Gastroesophageal sphincter (tissue), 4 donors: ENCODE data around the gene LYPLAL1. TPM values are rescaled to one million over a fixed set of nuclear protein-coding genes. Genes with fewer than 3 reads are reported as not detected.

Experiments used
- ATAC-seq: fragments of 150-250 bp; one replicate; pipeline ENCODE4 v1.9.1; 2016; ENCODE audit warnings: mild to moderate bottlenecking, moderate library complexity
- H3K27ac ChIP-seq, 4 donors: fragments of 200-600 bp; sonication (generic) in 3 of 4; 1 replicate in 3 of 4; 2 replicates in 1 of 4; pipeline ENCODE4 v1.5.1; 2016 to 2019
- H3K27me3 ChIP-seq: fragments of 200-600 bp; sonication (generic); one replicate; pipeline ENCODE4 v1.5.1; 2019
- H3K36me3 ChIP-seq, 2 donors: fragments of 200-600 bp; sonication (generic); one replicate each; pipeline ENCODE4 v1.5.1; 2019; ENCODE audit warnings: control low read depth in 1 of 2
- H3K4me1 ChIP-seq, 3 donors: fragments of 200-600 bp; sonication (generic); 1 replicate in 2 of 3; 2 replicates in 1 of 3; pipeline ENCODE4 v1.5.1; 2016 to 2019; ENCODE audit warnings: control low read depth in 2 of 3
- H3K4me3 ChIP-seq, 2 donors: fragments of 200-600 bp; sonication (generic); one replicate each; pipeline ENCODE4 v1.5.1; 2019; ENCODE audit warnings: mild to moderate bottlenecking in 1 of 2, moderate library complexity in 1 of 2
- H3K9me3 ChIP-seq, 3 donors: fragments of 200-600 bp; sonication (generic); one replicate each; pipeline ENCODE4 v1.5.1; 2017 to 2019; ENCODE audit warnings: control low read depth in 2 of 3
- CTCF ChIP-seq, 4 experiments: fragments of 200-600 bp in 2 of 4; fragments of 450-650 bp in 2 of 4; sonication (generic) in 1 of 4; IDR thresholded peaks; one replicate each; pipeline ENCODE4 v1.5.1; 2017 to 2019; ENCODE audit warnings: antibody characterized with exemption in 4 of 4, mild to moderate bottlenecking in 2 of 4, moderate library complexity in 2 of 4
- EP300 ChIP-seq: sonication (generic); formaldehyde crosslinking; IDR thresholded peaks from one replicate; pipeline ENCODE4 v1.6.1; 2017; ENCODE audit warnings: antibody characterized with exemption, mild to moderate bottlenecking
- POLR2A ChIP-seq, 2 donors: fragments of 450-650 bp; IDR thresholded peaks; one replicate each; pipeline ENCODE4 v1.6.1; 2017; ENCODE audit warnings: antibody characterized with exemption in 2 of 2, mild to moderate bottlenecking in 2 of 2, moderate library complexity in 1 of 2
- POLR2AphosphoS5 ChIP-seq: sonication (generic); formaldehyde crosslinking; IDR thresholded peaks from one replicate; pipeline ENCODE4 v1.6.1; 2017; ENCODE audit warnings: antibody characterized with exemption
- WGBS, 2 donors: methylation state at CpG; one replicate each; pipeline ENCODE4 v1.1.5; 2018; ENCODE audit warnings: low coverage in 1 of 2; 5-methylcytosine and 5-hydroxymethylcytosine counted together
- total RNA-seq, 4 donors: library from RNA; depleted of rRNA; stranded (reverse); fragments of >200 nt; gene quantifications; one replicate each; pipeline ENCODE4 v1.1.0, GENCODE V29; 2016

The LYPLAL1 gene
- total RNA-seq, 4 donors from 2014 or later = 16.3 to 29.5 (median 18.5) TPM

- Histone ChIP-seq H3K27me3 (no peaks in the 10 kb centered on the region), H3K4me1 (peaks cover 0 to 3% (median 0%) of the 10 kb centered on the region in 3 donors), H3K9me3 (no peaks in the 10 kb centered on the region), H3K27ac (no peak overlapping the region), H3K36me3 (peaks cover 0 to 22% of the 10 kb centered on the region in 2 donors), H3K4me3 (no peak overlapping the region)
- ATAC-seq = no peak
- TF ChIP-seq EP300 (no peak), POLR2AphosphoS5 (no peak), CTCF (IDR thresholded peaks at IDR 0.05) (no peak), POLR2A (IDR thresholded peaks at IDR 0.05) (no peak)
Observed at GRCh38 chr1:219223496-219223895, 49.8 kb downstream of the LYPLAL1 start.

GRCh38 chr1:219226196-219226595 lies 52.5 kb downstream of the LYPLAL1 start:
- no peak for ATAC-seq
- H3K9me3 ChIP-seq = no peaks in the 10 kb centered on the region
- peaks cover 0 to 18% of the 10 kb centered on the region in 2 donors for H3K36me3 ChIP-seq
- no peak overlapping the region for H3K27ac ChIP-seq
- no peaks in the 10 kb centered on the region for H3K27me3 ChIP-seq
- no peak overlapping the region for H3K4me3 ChIP-seq
- peaks cover 0 to 3% (median 0%) of the 10 kb centered on the region in 3 donors for H3K4me1 ChIP-seq
- WGBS, 2 donors = 52 to 76% methylated on average over 2 of the region's 2 CpGs
- TF ChIP-seq POLR2A (IDR thresholded peaks at IDR 0.05) = no peak

- Histone ChIP-seq H3K4me3 (no peak overlapping the region), H3K36me3 (peaks cover 0 to 18% of the 10 kb centered on the region in 2 donors), H3K27ac (no peak overlapping the region), H3K27me3 (no peaks in the 10 kb centered on the region), H3K4me1 (peaks cover 0 to 3% (median 0%) of the 10 kb centered on the region in 3 donors), H3K9me3 (no peaks in the 10 kb centered on the region)
- TF ChIP-seq POLR2A (IDR thresholded peaks at IDR 0.05) = no peak
- TF ChIP-seq EP300 = no peak
- TF ChIP-seq POLR2AphosphoS5 = no peak
- TF ChIP-seq CTCF (IDR thresholded peaks at IDR 0.05) = no peak
- WGBS, 2 donors = 53 to 76% methylated on average over 4 of the region's 4 CpGs
- peak; percentile 43 for ATAC-seq
Observed at GRCh38 chr1:219227360-219228057, 53.8 kb downstream of the LYPLAL1 start.

GRCh38 chr1:219228058-219228419 lies 54.4 kb downstream of the LYPLAL1 start:
- WGBS, 2 donors = 94 to 96% methylated on average over 4 of the region's 5 CpGs
- Histone ChIP-seq H3K27ac (no peak overlapping the region), H3K9me3 (no peaks in the 10 kb centered on the region), H3K4me3 (no peak overlapping the region), H3K4me1 (peaks cover 0 to 3% (median 0%) of the 10 kb centered on the region in 3 donors), H3K27me3 (no peaks in the 10 kb centered on the region), H3K36me3 (peaks cover 0 to 18% of the 10 kb centered on the region in 2 donors)
- ATAC-seq = no peak
- no peak for TF ChIP-seq POLR2AphosphoS5
- no peak for TF ChIP-seq EP300
- no peak for TF ChIP-seq POLR2A (IDR thresholded peaks at IDR 0.05)
- no peak for TF ChIP-seq CTCF (IDR thresholded peaks at IDR 0.05)

GRCh38 chr1:219232890-219233289 lies 59.2 kb downstream of the LYPLAL1 start:
- Histone ChIP-seq H3K9me3 (no peaks in the 10 kb centered on the region), H3K27me3 (no peaks in the 10 kb centered on the region), H3K36me3 (peaks cover 0 to 17% of the 10 kb centered on the region in 2 donors), H3K4me1 (no peaks in the 10 kb centered on the region), H3K4me3 (no peak overlapping the region), H3K27ac (no peak overlapping the region)
- TF ChIP-seq POLR2AphosphoS5 (no peak), POLR2A (IDR thresholded peaks at IDR 0.05) (no peak), EP300 (no peak)
- 83 to 96% methylated on average over 2 of the region's 2 CpGs for WGBS, 2 donors
- no peak for ATAC-seq

- H3K27ac ChIP-seq = no peak overlapping the region
- WGBS, 2 donors = 73 to 98% methylated on average over 2 of the region's 2 CpGs
- ATAC-seq = no peak
- TF ChIP-seq POLR2AphosphoS5 (no peak), POLR2A (IDR thresholded peaks at IDR 0.05) (no peak), CTCF (IDR thresholded peaks at IDR 0.05) (no peak), EP300 (no peak)
- H3K36me3 ChIP-seq = no peaks in the 10 kb centered on the region
- no peaks in the 10 kb centered on the region for H3K27me3 ChIP-seq
- H3K9me3 ChIP-seq = no peaks in the 10 kb centered on the region
- peaks cover 0 to 2% (median 0%) of the 10 kb centered on the region in 3 donors for H3K4me1 ChIP-seq
- H3K4me3 ChIP-seq = no peak overlapping the region
Observed at GRCh38 chr1:219235903-219236481, 62.3 kb downstream of the LYPLAL1 start.
